Coronary artery (tissue), 2 donors: ENCODE results near the gene DNAJC11.
"Not testable (repeated sequence)": the region's sequence is repeated elsewhere in the genome, so short reads cannot be mapped to it uniquely, and the experiment has no call there.

Source experiments
- DNase-seq: peaks from one replicate; pipeline ENCODE4 v3.0.0-alpha.2; 2017; ENCODE audit warnings: low spot score
- H3K27ac ChIP-seq, 2 donors: fragments of 200-600 bp; sonication (generic); one replicate each; pipeline ENCODE4 v1.5.1; 2016 to 2019
- H3K4me3 ChIP-seq: fragments of 200-600 bp; sonication (generic); 2 replicates; pipeline ENCODE4 v1.5.1; 2016; ENCODE audit warnings: mild to moderate bottlenecking, moderate library complexity
- CTCF ChIP-seq: fragments of 200-600 bp; sonication (generic); IDR thresholded peaks from one replicate; pipeline ENCODE4 v1.5.1; 2019; ENCODE audit warnings: antibody characterized with exemption

Gene DNAJC11

GRCh38 chr1:6724517-6725141 lies 23.0 kb upstream of the DNAJC11 start:
- DNase-seq: no peak
- TF ChIP-seq CTCF: no peak
- Histone ChIP-seq H3K4me3 (no peak overlapping the region), H3K27ac (no peak overlapping the region)

- TF ChIP-seq CTCF: no peak
- DNase-seq: no peak
- Histone ChIP-seq H3K27ac (no peak overlapping the region), H3K4me3 (no peak overlapping the region)
These were observed 22.2 kb upstream of the DNAJC11 start for GRCh38 chr1:6723621-6724428.

- no peak overlapping the region for H3K27ac ChIP-seq
- no peak for TF ChIP-seq CTCF
- H3K4me3 ChIP-seq: no peak overlapping the region
- no peak for DNase-seq
These were observed 9.6 kb upstream of the DNAJC11 start for GRCh38 chr1:6711174-6711573.

- Histone ChIP-seq H3K4me3 (no peak overlapping the region), H3K27ac (no peak overlapping the region)
- TF ChIP-seq CTCF: no peak
- DNase-seq: no peak
These were observed 3.1 kb upstream of the DNAJC11 start for GRCh38 chr1:6704746-6705145.

- no peak for DNase-seq
- no peak for TF ChIP-seq CTCF
- Histone ChIP-seq H3K27ac (no peak overlapping the region), H3K4me3 (no peak overlapping the region)
These were observed 1.4 kb upstream of the DNAJC11 start for GRCh38 chr1:6703016-6703415.

GRCh38 chr1:6700853-6701436 lies 671 bp downstream of the DNAJC11 start:
- H3K27ac ChIP-seq: peak overlapping the region; percentile 71 to 79
- TF ChIP-seq CTCF: no peak
- no peak for DNase-seq
- peak overlapping the region; percentile 89 for H3K4me3 ChIP-seq

GRCh38 chr1:6699915-6700314 lies 1.7 kb downstream of the DNAJC11 start:
- H3K27ac ChIP-seq, H3K4me3 ChIP-seq, DNase-seq: not testable (repeated sequence)
